Endodermal cell (in vitro differentiated cells): Measurements from ENCODE around the gene CD82. TPM values are rescaled to one million over a fixed set of nuclear protein-coding genes. Genes with fewer than 3 reads are reported as not detected.

Experiments
- DNase-seq: peaks from one replicate; pipeline ENCODE4 v3.0.0-alpha.2; 2017
- H3K27ac ChIP-seq: 2 replicates; pipeline ENCODE4 v1.5.1; 2013; ENCODE audit warnings: mild to moderate bottlenecking, low read depth, low read length, moderate library complexity
- H3K27me3 ChIP-seq: 2 replicates; pipeline ENCODE4 v1.6.1; 2013; ENCODE audit warnings: mild to moderate bottlenecking, low read length, moderate library complexity; ENCODE audit not compliant: insufficient read depth, control insufficient read depth, poor library complexity, severe bottlenecking
- H3K36me3 ChIP-seq: 2 replicates; pipeline ENCODE4 v1.7.0; 2013; ENCODE audit warnings: mild to moderate bottlenecking, low read length, moderate library complexity; ENCODE audit not compliant: control insufficient read depth, insufficient read depth
- H3K4me1 ChIP-seq: one replicate; pipeline ENCODE4 v1.7.0; 2013; ENCODE audit warnings: low read length; ENCODE audit not compliant: control insufficient read depth, insufficient read depth
- H3K4me3 ChIP-seq: 2 replicates; pipeline ENCODE4 v1.5.1; 2013; ENCODE audit warnings: mild to moderate bottlenecking, low read length, moderate library complexity
- H3K9ac ChIP-seq: 2 replicates; pipeline ENCODE4 v1.6.1; 2013; ENCODE audit warnings: mild to moderate bottlenecking, low read length, moderate library complexity; ENCODE audit not compliant: poor library complexity, severe bottlenecking; ENCODE audit errors: extremely low read depth
- H3K9me3 ChIP-seq: 2 replicates; pipeline ENCODE4 v1.6.1; 2013; ENCODE audit warnings: mild to moderate bottlenecking, low read length, moderate library complexity; ENCODE audit not compliant: control insufficient read depth
- H3K27ac Mint-ChIP-seq: 2 replicates; pipeline ENCODE4 v1.8.0; 2020; ENCODE audit warnings: mixed read lengths
- H3K27me3 Mint-ChIP-seq: 2 replicates; pipeline ENCODE4 v1.8.0; 2021; ENCODE audit warnings: mild to moderate bottlenecking, mixed read lengths; ENCODE audit not compliant: insufficient read depth
- H3K36me3 Mint-ChIP-seq: 2 replicates; pipeline ENCODE4 v1.8.0; 2020; ENCODE audit warnings: low read depth, mixed read lengths
- H3K4me1 Mint-ChIP-seq: 2 replicates; pipeline ENCODE4 v1.8.0; 2020; ENCODE audit warnings: mixed read lengths
- H3K4me3 Mint-ChIP-seq: 2 replicates; pipeline ENCODE4 v1.8.0; 2020; ENCODE audit warnings: mild to moderate bottlenecking, moderate library complexity, mixed read lengths
- H3K9me3 Mint-ChIP-seq: 2 replicates; pipeline ENCODE4 v1.8.0; 2020; ENCODE audit warnings: mild to moderate bottlenecking, mixed read lengths
- CTCF ChIP-seq: fragments of 200-600 bp; sonication (generic); conservative IDR thresholded peaks from 2 replicates; pipeline ENCODE4 v1.5.0; 2021; ENCODE audit warnings: antibody characterized with exemption, mild to moderate bottlenecking
- WGBS, 2 experiments: methylation state at CpG; one replicate each; pipeline versions ENCODE4 v1.1.5 to v1.1.7; 2013; ENCODE audit warnings: missing lambda C conversion rate in 2 of 2, mixed read lengths in 1 of 2; ENCODE audit not compliant: insufficient coverage in 1 of 2, insufficient read length in 1 of 2; 5-methylcytosine and 5-hydroxymethylcytosine counted together
- total RNA-seq, 2 donors: library from RNA; stranded (reverse); fragmentation: NEBNext Ultra II Directional in 1 of 2; extraction: Animal tissue kit (Norgen Biotek cat#: 25700) in 1 of 2; gene quantifications; 2 replicates in 1 of 2; 3 replicates in 1 of 2; pipeline ENCODE4 v1.2.1, GENCODE V29; 2021

The CD82 gene
- total RNA-seq, 2 donors from 2014 or later = 1.7 to 3.0 TPM

- H3K36me3 ChIP-seq = no peaks in the 10 kb centered on the region
- peaks cover 17% of the 10 kb centered on the region for H3K27me3 Mint-ChIP-seq
- H3K9me3 Mint-ChIP-seq = no peaks in the 10 kb centered on the region
- no peaks in the 10 kb centered on the region for H3K4me1 ChIP-seq
- no peak overlapping the region for H3K27ac Mint-ChIP-seq
- no peaks in the 10 kb centered on the region for H3K9me3 ChIP-seq
- no peaks in the 10 kb centered on the region for H3K36me3 Mint-ChIP-seq
- H3K4me3 Mint-ChIP-seq = no peak overlapping the region
- H3K27me3 ChIP-seq = peaks cover 4% of the 10 kb centered on the region
- WGBS, 2 experiments = 70 to 79% methylated on average over 2 of the region's 2 CpGs
- no peak overlapping the region for H3K9ac ChIP-seq
- DNase-seq = no peak
- H3K27ac ChIP-seq = no peak overlapping the region
- H3K4me1 Mint-ChIP-seq = no peaks in the 10 kb centered on the region
- H3K4me3 ChIP-seq = no peak overlapping the region
- no peak for TF ChIP-seq CTCF
Measured at GRCh38 chr11:44571871-44572270, 6.4 kb downstream of the CD82 start.

- no peak overlapping the region for H3K27ac Mint-ChIP-seq
- DNase-seq = no peak
- Histone ChIP-seq H3K27ac (no peak overlapping the region), H3K27me3 (no peaks in the 10 kb centered on the region), H3K4me1 (no peaks in the 10 kb centered on the region), H3K9me3 (no peaks in the 10 kb centered on the region), H3K4me3 (no peak overlapping the region), H3K9ac (no peak overlapping the region), H3K36me3 (no peaks in the 10 kb centered on the region)
- no peak for TF ChIP-seq CTCF
- H3K9me3 Mint-ChIP-seq = no peaks in the 10 kb centered on the region
- no peaks in the 10 kb centered on the region for H3K36me3 Mint-ChIP-seq
- H3K4me3 Mint-ChIP-seq = no peak overlapping the region
- WGBS, 2 experiments = 93 to 100% methylated on average over 3 to 7 of the region's 7 CpGs
- no peaks in the 10 kb centered on the region for H3K4me1 Mint-ChIP-seq
- H3K27me3 Mint-ChIP-seq = peaks cover 11% of the 10 kb centered on the region
Measured at GRCh38 chr11:44572436-44572835, 7.0 kb downstream of the CD82 start.

GRCh38 chr11:44572884-44573283, 7.4 kb downstream of the CD82 start:
- no peaks in the 10 kb centered on the region for H3K9me3 ChIP-seq
- TF ChIP-seq CTCF = no peak
- H3K27me3 Mint-ChIP-seq = peaks cover 7% of the 10 kb centered on the region
- H3K27ac Mint-ChIP-seq = no peak overlapping the region
- no peak overlapping the region for H3K4me3 ChIP-seq
- no peaks in the 10 kb centered on the region for H3K36me3 ChIP-seq
- no peaks in the 10 kb centered on the region for H3K27me3 ChIP-seq
- no peaks in the 10 kb centered on the region for H3K36me3 Mint-ChIP-seq
- WGBS, 2 experiments = 85 to 96% methylated on average over 10 to 15 of the region's 16 CpGs
- no peaks in the 10 kb centered on the region for H3K9me3 Mint-ChIP-seq
- peak; percentile 77 for DNase-seq
- H3K4me1 Mint-ChIP-seq = no peaks in the 10 kb centered on the region
- no peaks in the 10 kb centered on the region for H3K4me1 ChIP-seq
- H3K4me3 Mint-ChIP-seq = no peak overlapping the region
- no peak overlapping the region for H3K27ac ChIP-seq
- no peak overlapping the region for H3K9ac ChIP-seq
